Inflammatory macrophage treated with lipopolysaccharide for 1 hour (primary cell): Measurements from ENCODE around the gene SCRG1.

Source experiments
- DNase-seq, 2 donors: peaks; one replicate each; pipeline ENCODE4 v3.0.0-alpha.2; 2020 to 2022

The SCRG1 gene

DNA sequence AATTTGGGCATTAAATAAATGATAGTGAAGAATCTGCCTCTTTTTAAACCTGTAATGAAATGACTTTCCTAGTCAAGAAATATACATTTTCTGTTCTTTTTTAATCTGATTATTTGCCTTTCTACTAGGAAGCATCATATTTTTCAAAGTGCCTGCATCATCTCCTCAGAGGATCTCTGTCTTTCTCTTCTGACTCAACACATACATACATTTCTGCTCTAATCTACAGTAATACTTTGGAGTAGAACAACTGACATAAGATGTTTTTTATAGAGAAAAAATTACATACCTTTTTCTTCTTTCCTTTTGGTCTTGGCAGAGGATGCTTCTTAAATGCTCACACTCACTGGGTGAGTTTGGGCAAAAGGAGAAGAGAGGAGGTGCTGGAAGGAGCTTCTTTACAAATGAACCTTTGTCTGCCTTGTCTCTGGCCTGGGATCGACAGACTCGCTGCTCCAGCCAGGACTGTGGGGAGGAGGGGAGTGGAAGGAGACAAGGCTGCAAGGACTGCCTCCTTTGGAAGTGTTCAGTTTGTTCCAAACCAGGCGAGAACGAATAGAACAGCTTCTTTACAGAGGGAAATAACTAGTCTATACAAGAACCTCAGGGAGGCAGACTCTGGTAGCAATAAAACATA lies at the start of gene SCRG1:
Gene SCRG1, minus strand, starts transcription at position 338 of the 637 bp plus-strand sequence. CDS start 7,702 bp downstream, outside the sequence.
- DNase-seq = no peak

DNA sequence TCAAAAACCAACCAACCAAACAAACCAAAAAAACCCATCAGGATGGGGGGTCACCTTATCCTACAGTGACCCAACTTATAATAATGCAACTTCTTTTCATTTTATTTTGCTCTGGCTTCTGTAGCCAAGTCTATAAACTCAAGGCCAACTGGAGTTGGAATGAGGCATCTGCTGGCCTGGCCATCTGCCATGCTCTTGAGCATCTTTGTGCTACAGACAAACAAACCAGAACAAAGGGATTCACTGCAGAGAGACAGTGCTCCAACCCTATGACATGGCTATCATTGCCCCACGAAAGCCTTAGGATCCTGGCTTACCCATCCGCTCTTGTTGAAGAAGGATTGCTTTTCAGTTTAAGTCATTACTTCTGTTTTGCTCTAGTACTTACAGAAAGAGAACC lies 49.2 kb upstream of the SCRG1 start:
- no peak for DNase-seq

DNA sequence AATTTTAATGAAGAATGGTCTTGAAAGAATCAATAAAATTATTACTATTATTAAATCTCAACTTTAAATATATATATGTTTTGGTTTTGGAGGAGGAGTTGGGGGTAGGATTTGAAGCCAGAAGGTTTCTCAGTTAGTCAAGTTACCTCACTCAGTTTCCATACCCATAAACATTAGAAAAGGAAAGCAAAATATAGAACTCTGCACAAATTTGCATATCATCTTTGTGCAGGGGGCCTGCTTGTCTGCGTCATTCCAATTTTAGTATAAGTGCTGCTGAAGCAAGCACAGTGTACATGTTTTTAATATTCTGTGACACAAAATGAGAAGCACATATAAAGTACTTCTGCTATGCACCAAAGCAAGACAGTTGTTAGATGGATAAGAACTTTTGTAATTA lies 47.5 kb upstream of the SCRG1 start:
- no peak for DNase-seq

DNA sequence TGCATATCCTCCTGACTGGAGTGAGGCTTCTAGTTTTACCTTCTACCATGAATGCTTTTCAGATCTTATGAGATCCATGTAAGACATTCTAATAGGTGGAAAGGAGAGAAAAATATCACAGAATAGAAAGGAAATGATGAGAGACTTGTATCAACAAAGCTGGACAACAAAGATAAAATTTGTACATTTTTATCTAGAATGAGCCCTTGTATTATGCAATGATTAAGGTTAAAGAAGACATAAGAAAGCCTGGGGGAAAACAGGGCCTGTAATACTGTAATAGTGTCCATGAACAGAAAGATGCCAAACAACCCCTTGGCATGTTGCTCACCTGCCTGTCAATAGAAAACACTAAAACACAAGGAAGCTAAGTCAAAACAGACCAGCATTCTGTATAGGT lies 44.2 kb upstream of the SCRG1 start:
- DNase-seq = no peak

DNA sequence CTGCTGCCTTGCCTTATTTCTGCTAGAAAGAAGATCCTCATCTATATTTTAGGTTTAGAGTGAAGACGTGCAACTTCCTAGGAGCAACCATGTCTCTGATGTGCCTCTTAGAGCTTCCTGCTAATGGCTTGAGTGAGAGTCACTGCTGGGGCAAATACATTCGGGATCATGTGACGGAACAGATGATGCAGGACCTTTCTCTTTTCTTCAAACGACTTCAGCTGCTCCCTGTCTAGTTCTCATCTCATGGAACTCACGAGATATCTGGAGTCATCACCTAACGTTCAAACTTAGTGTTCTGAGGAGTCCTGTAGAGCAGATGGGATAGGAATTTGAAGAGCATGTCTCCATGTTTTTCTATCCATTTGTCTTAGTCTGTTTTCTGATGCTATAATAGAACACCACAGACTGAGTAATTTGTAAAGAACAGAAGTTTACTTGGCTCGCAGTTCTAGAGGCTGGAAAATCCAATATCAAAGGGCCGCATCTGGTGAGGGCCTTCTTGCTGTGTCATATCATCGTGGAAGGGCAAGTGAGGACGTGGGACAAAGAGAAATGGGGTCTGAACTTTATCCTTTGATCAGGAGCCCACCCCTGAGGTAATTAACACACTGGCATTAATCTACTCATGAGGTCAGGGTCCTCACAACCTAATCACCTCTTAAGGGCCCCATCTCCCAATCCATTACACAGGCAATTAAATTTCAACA lies 43.5 kb upstream of the SCRG1 start:
- no peak for DNase-seq

DNA sequence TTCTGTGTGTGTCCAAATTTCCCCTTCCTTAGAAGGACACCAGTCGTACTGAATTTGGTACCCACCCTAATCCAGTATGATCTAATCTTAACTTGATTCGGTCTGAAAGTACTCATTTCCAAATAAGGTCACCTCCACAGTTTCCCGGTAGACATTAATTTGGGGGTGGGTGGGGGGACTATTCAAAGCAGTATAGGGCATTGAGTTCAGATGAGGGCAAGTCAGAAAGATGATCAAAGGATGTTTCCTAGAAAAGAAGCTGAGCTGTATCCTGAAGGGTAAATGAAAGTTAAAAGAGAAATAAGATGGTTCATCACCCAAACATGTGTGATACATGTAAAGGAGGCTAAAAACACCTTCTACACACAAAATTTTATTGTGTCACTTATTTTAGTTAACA lies 42.0 kb upstream of the SCRG1 start:
- DNase-seq = no peak

DNA sequence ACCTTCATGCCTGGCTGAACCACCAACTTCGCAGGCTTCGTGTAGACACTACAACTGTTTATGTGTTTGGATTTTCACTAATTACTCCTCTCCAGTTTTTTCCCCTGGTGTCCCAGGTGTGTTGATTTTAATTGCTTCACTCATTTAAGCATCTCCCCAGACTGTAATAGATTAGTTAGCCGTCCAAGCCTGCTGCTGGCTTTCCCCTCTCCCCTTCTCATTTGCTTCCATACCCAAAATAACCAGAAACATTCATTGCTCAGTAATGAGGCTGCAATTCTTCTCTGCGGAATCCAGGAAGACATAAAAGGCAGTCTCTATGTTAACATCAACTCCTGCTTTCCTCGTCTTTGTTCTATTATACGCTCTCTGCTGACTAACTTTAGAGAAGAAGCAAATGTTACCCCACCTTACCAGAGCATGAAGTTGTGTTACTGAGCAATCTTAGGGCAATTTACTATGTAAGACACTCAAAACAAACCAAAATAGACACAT lies 37.9 kb upstream of the SCRG1 start:
- DNase-seq = no peak

DNA sequence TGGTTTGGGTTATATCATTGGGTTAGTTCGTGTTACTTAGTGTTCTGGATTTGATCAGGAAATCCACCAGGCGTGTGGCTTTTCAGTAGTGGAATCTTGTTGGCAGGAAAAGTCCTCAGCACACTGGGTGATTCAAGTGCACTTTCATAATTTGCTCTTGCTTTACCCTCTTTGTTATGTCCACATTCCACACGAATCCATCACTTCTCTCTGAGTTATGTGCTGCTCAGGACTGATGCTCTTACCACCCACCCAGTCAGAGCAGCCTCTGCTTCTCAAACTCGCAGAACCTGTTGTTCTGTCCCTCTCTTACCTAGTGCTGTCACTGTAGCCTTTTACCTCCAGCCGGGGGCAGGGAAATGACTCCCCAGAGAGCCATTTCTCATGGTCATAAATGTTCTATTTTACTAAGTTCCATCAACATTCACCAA lies 37.2 kb upstream of the SCRG1 start:
- no peak for DNase-seq

DNA sequence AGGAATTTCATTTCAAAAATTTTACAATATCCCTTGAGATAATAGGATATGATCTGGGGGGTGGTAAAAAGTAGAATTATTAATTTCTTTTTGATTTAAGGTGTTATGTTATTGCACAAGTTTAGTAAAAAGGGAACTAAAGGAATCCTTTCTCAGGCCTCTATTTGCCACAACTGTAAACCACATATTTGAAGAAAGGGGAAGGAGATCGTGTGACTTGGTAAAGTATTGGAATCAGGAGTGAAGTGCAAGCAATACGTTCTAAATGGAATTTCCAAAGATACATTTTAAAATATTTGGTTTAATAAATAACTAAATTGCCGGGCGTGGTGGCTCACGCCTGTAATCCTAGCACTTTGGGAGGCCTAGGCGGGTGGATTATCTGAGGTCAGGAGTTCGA lies 35.3 kb upstream of the SCRG1 start:
- DNase-seq = peak; percentile 49 to 63

DNA sequence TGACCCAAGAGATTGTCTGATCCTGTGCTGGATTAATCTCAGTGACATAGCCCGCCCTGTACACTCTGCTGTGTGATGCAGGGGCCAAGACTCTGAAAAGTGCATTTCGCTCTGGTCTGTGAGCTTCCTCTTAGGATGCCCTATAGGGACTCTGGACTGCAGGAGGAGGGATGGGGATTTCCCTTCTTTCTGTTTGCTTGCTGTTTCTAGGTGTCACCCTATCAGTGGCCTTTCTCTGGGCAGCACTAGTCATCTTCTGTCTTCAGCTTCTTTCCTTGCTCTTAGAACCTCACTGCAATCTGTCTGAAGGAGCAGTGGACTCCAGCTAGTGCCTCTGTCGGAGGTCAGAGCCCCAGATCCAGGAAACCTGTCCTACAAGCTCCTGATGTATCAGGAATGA lies 34.5 kb upstream of the SCRG1 start:
- no peak for DNase-seq

DNA sequence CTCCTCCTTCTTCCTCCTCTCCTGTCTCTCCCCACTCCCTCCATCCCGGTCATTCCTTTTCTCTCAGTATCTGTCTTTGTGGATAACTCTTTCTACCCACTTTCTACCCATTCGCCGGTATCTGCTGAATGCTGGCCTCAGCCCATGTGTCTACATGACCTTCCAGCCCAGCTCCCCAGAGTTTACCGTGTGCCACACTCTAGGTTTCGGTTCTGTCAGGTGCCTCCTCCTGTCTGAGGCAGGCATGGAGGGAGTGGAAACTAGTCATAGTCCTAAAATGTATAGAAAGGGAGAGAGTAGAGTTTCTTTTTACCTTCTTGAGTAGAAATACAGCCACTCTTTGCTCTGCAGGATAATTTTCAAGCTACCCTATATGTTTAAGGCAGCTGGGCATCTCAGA lies 33.5 kb upstream of the SCRG1 start:
- no peak for DNase-seq

DNA sequence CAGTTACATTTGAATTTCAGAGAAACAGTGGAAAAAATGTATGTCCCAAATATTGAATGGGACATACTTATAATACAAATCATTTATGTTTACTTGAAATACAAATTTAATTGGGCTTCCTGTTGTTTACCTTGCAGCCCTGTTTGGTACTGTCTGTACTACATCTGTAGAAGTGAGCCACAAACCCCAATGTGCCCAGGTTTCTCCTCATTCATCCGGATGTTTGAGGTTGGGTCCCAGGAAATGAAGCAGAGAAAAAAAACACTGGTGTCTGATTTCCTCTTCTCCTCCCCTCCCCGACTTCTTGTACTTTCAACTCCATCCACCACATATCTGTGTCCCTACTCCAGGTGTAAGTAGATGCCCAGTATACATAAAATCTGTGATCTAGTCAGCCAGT lies 27.1 kb upstream of the SCRG1 start:
- DNase-seq = no peak

DNA sequence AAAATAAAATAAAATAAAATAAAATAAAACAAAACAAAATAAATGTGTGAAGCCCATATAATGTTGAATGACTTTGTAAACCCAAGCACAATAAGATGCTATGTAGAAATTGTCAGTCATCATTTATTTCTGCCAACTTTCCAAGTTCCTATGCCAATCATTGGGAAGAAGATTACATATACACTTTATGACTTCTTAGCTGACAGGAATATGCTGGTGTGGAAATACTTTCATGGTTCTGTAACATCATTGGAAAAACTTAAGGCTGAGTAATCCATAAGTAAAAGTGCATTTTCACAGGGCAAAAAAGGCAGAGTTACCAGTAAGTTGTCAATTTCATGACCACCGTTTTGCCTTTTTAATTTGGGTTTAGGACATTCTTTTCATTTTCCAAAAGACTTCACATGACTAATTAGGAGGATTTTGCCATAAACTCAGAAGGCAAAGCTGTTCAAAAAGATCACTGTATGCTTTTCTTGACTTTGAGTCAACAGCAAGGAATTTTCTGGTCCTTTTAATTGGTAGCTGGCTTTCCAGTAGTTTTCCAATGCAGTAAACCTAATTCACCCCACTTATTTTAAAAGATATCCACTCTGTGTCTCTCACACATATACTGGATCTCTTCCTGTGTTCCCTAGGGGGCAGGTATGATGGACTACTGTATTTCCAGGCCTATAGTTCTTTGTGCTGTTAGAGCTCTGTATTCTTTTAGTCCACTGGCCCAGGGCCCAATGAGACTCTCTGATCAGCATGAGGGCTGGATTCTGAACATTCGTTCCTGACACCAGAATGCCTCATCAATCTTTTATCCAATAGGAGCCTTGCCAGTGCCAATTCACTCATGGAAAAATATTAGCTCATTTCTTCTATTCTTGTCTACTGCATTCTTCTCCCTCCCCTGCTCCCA lies 26.2 kb upstream of the SCRG1 start:
- no peak for DNase-seq

DNA sequence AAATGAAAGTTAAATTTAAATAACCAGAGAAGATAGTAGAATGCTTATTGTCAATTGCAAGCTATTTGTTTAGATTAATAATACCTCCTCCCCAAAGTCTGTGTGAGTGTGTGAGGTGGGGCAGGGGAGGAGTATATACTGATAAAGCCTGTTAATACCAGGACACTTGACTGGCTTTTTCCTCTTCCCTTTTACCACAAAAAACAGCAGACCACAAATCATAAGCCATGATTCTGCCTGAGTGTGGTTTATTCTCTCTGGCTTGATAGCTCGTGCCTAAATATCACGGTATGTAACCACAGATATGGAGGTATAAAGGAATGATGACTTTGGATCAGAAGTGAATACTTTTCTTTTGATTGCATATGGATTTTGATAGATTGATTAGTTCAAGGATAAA lies 21.9 kb upstream of the SCRG1 start:
- DNase-seq = no peak

DNA sequence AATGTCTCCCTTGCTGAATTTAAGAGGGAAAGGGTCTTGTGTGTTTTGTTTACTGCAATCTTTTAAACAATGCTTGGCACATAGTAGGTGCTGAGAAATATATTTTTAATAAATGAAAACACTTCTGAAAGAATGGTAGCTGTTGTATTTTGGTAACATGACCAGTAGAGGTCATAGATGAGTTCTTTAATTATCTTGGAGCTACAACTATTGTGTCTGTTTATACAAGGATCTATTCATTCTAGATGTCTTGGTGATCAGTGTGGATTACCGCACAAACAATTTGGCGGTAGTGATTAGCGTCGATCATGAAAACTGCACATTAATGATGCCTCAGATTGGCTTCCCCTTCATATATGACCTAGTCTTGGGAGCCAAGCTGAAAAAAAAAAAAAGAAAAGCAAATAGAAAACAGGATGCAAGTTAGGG lies 21.4 kb upstream of the SCRG1 start:
- peak in 1 of 2 donors; percentile 50 for DNase-seq

DNA sequence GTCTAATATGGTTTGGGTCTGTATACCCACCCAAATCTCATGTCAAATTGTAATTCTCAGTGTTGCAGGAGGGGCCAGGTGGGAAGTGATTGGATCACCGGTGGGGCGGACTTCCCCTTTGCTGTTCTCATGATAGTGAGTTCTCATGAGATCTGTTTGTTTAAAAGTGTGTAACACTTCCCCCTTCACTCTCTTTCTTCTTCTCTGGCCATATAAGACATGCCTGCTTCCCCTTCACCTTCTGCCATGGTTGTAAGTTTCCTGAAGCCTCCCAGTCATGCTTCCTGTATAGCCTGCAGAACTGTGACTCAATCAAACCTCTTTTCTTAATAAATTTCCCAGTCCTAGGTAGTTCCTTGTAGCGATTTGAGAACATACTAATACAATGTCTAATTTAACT lies 19.7 kb upstream of the SCRG1 start:
- peak in 1 of 2 donors; percentile 16 for DNase-seq

DNA sequence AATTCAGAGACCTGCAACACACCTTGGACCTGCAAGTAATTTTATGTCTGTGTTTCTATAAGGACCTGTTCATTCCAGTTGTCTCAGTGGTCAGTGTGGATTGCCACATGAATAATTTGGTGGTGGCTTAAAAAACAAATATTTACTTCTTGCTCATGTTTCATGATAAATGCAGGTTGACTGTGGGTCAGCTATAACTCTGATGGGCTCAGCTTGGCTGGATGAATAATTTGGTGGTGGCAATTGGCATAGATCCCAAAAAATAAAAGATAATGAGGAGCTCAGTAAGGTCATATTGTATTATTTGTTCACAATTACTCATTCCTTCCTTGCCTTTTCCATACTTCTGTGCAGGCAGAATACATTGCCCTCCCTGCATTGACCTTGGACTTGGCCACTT lies 18.9 kb upstream of the SCRG1 start:
- no peak for DNase-seq

DNA sequence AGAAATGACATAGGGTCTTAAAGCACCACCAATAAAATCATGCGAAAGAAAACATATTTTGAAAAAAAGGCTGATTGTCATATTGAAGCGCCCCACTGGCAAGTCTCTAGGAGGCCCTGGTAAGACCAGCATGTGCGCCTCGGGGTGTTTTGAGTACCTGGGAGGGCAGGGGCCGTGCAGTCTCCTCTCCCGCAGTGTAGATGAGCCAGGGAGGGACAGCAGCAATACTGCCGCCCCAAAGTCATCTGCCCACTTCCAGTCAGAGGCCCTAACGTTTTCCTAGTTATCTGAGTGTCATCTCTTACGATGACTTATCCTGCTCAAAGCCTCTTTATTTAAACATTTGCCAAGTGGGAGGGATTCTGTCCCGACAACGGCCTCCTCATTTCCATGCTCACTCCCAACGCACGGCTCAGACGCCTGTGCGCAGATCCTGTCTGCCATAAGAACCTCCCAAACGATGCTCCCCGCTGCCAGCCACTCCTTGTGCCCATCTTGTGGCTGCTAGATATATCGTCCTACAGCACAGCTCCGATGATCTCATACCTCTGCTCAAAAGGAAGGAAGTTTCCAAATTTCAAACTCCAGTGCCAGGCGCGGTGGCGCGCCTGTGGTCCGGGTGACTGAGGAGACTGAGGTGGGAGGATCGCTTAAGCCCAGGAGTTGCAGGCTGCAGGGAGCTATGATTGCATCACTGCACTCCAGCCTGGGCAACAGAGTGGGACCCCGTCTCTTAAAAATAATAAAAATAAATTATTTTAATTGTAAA lies 17.2 kb upstream of the SCRG1 start:
- peak; percentile 91 to 95 for DNase-seq

DNA sequence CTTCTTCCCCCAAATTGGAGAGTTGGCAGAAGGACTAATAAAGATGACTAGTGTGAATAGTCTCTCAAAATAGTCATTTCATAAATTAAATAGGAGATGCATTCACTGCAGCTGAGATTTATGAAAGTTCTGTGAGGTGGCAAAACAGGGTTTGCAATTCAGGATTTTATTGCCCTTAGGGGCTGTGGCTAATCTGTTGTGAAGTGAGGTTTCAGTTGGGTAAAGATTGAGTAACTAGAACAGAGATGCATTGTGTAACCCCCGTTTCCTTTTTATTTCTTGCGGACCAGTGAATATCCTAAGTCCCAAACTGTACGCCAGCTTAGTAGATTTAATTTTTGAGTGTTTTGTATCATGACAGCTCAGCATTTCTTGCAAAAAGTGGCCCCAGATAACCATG lies 16.2 kb upstream of the SCRG1 start:
- peak; percentile 75 to 89 for DNase-seq

DNA sequence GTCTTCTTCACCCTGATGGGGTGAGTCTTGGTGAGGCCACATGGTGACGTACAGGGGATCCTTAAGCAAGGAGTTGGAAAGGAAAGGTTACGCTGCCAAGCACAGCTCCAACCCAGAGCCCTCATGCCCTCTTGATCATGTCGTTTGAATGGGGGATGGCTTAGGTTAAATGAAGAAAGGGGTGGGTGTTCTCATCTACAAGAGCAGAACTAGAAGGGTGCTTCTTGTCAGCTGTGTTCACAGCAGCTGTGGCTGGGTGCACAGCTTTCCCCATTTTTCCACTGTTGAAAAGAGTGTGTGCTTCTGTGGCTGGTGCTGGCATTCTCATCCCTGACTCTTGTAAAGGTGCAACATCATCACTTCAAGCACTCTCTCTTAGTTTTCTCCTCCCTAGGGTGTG lies 15.5 kb upstream of the SCRG1 start:
- no peak for DNase-seq

DNA sequence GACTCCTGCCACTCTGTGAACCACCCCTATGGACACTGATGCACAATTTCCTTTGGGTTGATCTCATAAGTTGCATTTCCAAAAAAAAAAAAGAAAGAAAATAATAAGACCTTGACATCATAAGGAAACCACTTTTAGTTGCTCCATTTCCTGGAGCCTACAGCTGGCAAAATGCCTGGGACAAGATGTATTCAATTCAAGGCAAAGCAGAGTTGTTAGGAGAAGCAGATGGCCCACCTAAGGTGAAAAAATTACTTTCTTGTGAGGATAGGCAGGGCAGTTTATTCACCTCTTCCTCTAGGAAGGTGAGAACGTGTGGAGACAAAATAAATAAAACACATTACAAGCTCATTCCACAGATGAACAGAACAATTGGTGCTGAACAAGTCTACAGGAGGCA lies 14.1 kb upstream of the SCRG1 start:
- no peak for DNase-seq

DNA sequence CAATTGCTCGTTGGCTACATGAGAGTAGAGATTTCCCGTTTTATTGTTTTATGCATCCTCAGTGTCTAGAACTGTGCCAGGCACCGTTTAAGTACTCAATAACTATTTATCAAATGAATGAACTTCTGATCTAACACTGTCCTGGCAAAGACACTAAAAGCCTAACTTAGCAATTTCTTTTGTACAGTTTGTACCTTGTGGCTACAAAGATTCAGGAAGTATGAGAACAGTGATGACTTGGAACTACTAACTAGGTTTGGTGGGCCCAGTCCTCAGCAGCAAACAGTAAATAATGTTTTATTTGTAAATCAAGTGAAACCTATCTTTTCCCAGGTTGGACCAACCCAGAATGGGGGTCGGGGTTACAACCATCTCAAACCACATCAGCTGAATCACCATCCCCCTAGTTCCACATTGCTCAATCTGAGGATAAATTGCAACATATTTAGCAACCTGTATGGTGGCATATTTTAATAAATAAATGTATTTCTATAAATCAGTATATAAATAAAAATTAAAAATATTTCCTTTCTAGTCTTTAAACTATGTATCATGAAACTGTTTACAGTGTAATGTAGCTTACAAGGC lies 12.3 kb upstream of the SCRG1 start:
- no peak for DNase-seq
